H1 (cell line): Measurements from ENCODE around the gene DMRT1. TPM values are rescaled to one million over a fixed set of nuclear protein-coding genes. Genes with fewer than 3 reads are reported as not detected.

Experiments used
- CTCF ChIA-PET: fragments of 300-600 bp; sonication (Branson Sonifier 250); formaldehyde crosslinking; loops from one replicate; lab custom pipeline; 2021; ENCODE audit not compliant: partially characterized antibody; lab: Charles Lee
- POLR2A ChIA-PET: fragments of 300-600 bp; sonication (Branson Sonifier 250); formaldehyde crosslinking; loops from one replicate; lab custom pipeline; 2021; ENCODE audit warnings: inconsistent platforms; ENCODE audit not compliant: partially characterized antibody; lab: Charles Lee
- DNase-seq, 2 experiments: peaks; one replicate each; pipeline versions ENCODE4 v3.0.0 to v3.0.0-alpha.2; 2010 to 2022; ENCODE audit warnings: low spot score in 2 of 2, low read depth in 1 of 2, mixed read lengths in 1 of 2
- FAIRE-seq: peaks from 2 replicates; lab custom pipeline; 2011; peaks lifted over from hg19 to GRCh38; lab: Jason Lieb, UNC
- H2AFZ ChIP-seq: 2 replicates; pipeline ENCODE4 v1.8.1; 2012; ENCODE audit warnings: low read length, inconsistent platforms
- H2AK5ac ChIP-seq: 2 replicates; pipeline ENCODE4 v1.6.1; 2013; ENCODE audit warnings: low read depth, low read length
- H2BK120ac ChIP-seq: replicated peaks from 2 replicates; pipeline ENCODE3; 2013; ENCODE audit warnings: low read depth, low read length, inconsistent platforms
- H2BK12ac ChIP-seq: 2 replicates; pipeline ENCODE4 v1.6.1; 2013; ENCODE audit warnings: low read depth, low read length
- H2BK15ac ChIP-seq: 2 replicates; pipeline ENCODE4 v1.6.1; 2013; ENCODE audit warnings: low read length
- H2BK20ac ChIP-seq: 2 replicates; pipeline ENCODE4 v1.6.1; 2013; ENCODE audit warnings: low read length
- H2BK5ac ChIP-seq: 2 replicates; pipeline ENCODE4 v1.6.1; 2013; ENCODE audit warnings: low read depth, low read length
- H3K14ac ChIP-seq: 2 replicates; pipeline ENCODE4 v1.6.1; 2013; ENCODE audit warnings: inconsistent platforms; ENCODE audit not compliant: insufficient read length
- H3K18ac ChIP-seq: 2 replicates; pipeline ENCODE4 v1.6.1; 2013; ENCODE audit warnings: low read length; ENCODE audit errors: extremely low read depth
- H3K23ac ChIP-seq: 2 replicates; pipeline ENCODE4 v1.6.1; 2013; ENCODE audit warnings: inconsistent platforms; ENCODE audit not compliant: insufficient read length
- H3K23me2 ChIP-seq: 2 replicates; pipeline ENCODE4 v1.6.1; 2013; ENCODE audit warnings: low read depth, low read length
- H3K27ac ChIP-seq: 2 replicates; pipeline ENCODE4 v1.6.1; 2011; ENCODE audit warnings: low read depth, low read length, inconsistent platforms
- H3K27me3 ChIP-seq, 4 experiments: replicated peaks in 1 of 4; 1 replicate in 1 of 4; 2 replicates in 3 of 4; pipeline versions ENCODE4 v1.6.1 to v1.8.1; 2011 to 2013; ENCODE audit warnings: low read length in 3 of 4, mild to moderate bottlenecking in 3 of 4, inconsistent platforms in 2 of 4, mixed read lengths in 2 of 4, moderate library complexity in 1 of 4; ENCODE audit not compliant: control insufficient read depth in 3 of 4, insufficient read depth in 3 of 4; ENCODE audit errors: extremely low read depth in 1 of 4
- H3K36me3 ChIP-seq, 4 experiments: 2 replicates each; pipeline versions ENCODE4 v1.6.1 to v1.8.1; 2011 to 2013; ENCODE audit warnings: mild to moderate bottlenecking in 4 of 4, low read length in 3 of 4, moderate library complexity in 2 of 4, control low read depth in 1 of 4, inconsistent platforms in 1 of 4; ENCODE audit not compliant: insufficient read depth in 4 of 4, control insufficient read depth in 2 of 4
- H3K4ac ChIP-seq: replicated peaks from 2 replicates; pipeline ENCODE3; 2013; ENCODE audit warnings: low read length, low read depth, mixed read lengths, inconsistent platforms; ENCODE audit not compliant: insufficient read length
- H3K4me1 ChIP-seq, 4 experiments: replicated peaks in 1 of 4; 1 replicate in 1 of 4; 2 replicates in 3 of 4; pipeline versions ENCODE4 v1.6.1 to v1.8.1; 2011 to 2013; ENCODE audit warnings: low read length in 3 of 4, inconsistent platforms in 2 of 4, mixed read lengths in 1 of 4; ENCODE audit not compliant: insufficient read depth in 4 of 4, control insufficient read depth in 3 of 4
- H3K4me2 ChIP-seq, 2 experiments: 2 replicates each; pipeline versions ENCODE4 v1.6.1 to v1.8.1; 2011 to 2013; ENCODE audit warnings: low read depth in 2 of 2, low read length in 2 of 2, control low read depth in 1 of 2, inconsistent platforms in 1 of 2, mild to moderate bottlenecking in 1 of 2; ENCODE audit not compliant: insufficient read depth in 1 of 2
- H3K4me3 ChIP-seq, 4 experiments: fragments of 200-600, 300-600 bp in 1 of 4; sonication (generic), shearing (Covaris generic), sonication (Bioruptor Twin) in 1 of 4; 2 replicates each; pipeline versions ENCODE4 v1.5.1 to v1.8.1; 2011 to 2016; ENCODE audit warnings: low read length in 4 of 4, low read depth in 3 of 4, control low read depth in 2 of 4, inconsistent platforms in 2 of 4, mild to moderate bottlenecking in 2 of 4, mixed read lengths in 1 of 4, moderate library complexity in 1 of 4; ENCODE audit not compliant: insufficient read depth in 2 of 4; ENCODE audit errors: extremely low read depth in 1 of 4
- H3K56ac ChIP-seq: replicated peaks from 2 replicates; pipeline ENCODE3; 2013; ENCODE audit warnings: low read depth, mild to moderate bottlenecking, mixed read lengths, low read length, inconsistent platforms; ENCODE audit not compliant: insufficient read length
- H3K79me1 ChIP-seq: 2 replicates; pipeline ENCODE4 v1.6.1; 2013; ENCODE audit warnings: low read depth, low read length, control low read depth
- H3K79me2 ChIP-seq, 2 experiments: 2 replicates each; pipeline versions ENCODE4 v1.6.1 to v1.8.1; 2012 to 2013; ENCODE audit warnings: low read length in 2 of 2, mild to moderate bottlenecking in 2 of 2, inconsistent platforms in 1 of 2; ENCODE audit not compliant: insufficient read depth in 2 of 2, control insufficient read depth in 1 of 2
- H3K9ac ChIP-seq, 4 experiments: replicated peaks in 1 of 4; 1 replicate in 1 of 4; 2 replicates in 3 of 4; pipeline versions ENCODE4 v1.6.1 to v1.8.1; 2011 to 2013; ENCODE audit warnings: low read depth in 3 of 4, low read length in 3 of 4, control low read depth in 2 of 4, mild to moderate bottlenecking in 2 of 4, moderate library complexity in 2 of 4, inconsistent platforms in 1 of 4; ENCODE audit errors: extremely low read depth in 1 of 4
- H3K9me3 ChIP-seq, 2 experiments: 2 replicates each; pipeline versions ENCODE4 v1.6.1 to v1.8.1; 2012 to 2013; ENCODE audit warnings: mild to moderate bottlenecking in 2 of 2, moderate library complexity in 2 of 2, control low read depth in 1 of 2, inconsistent platforms in 1 of 2, low read depth in 1 of 2, low read length in 1 of 2, mixed read lengths in 1 of 2; ENCODE audit not compliant: insufficient read depth in 2 of 2
- H4K20me1 ChIP-seq, 2 experiments: replicated peaks in 1 of 2; 2 replicates each; pipeline versions ENCODE3 to v1.8.1; 2011 to 2013; ENCODE audit warnings: inconsistent platforms in 2 of 2, low read length in 2 of 2, mild to moderate bottlenecking in 1 of 2; ENCODE audit not compliant: insufficient read depth in 2 of 2, control insufficient read depth in 1 of 2
- H4K5ac ChIP-seq: 2 replicates; pipeline ENCODE4 v1.6.1; 2013; ENCODE audit warnings: low read length, low read depth, mixed read lengths, inconsistent platforms; ENCODE audit not compliant: insufficient read length
- H4K8ac ChIP-seq: 2 replicates; pipeline ENCODE4 v1.8.0; 2013; ENCODE audit warnings: mild to moderate bottlenecking, moderate library complexity, low read length, inconsistent platforms; ENCODE audit not compliant: insufficient read depth; ENCODE audit errors: extremely low read depth
- H4K91ac ChIP-seq: replicated peaks from 2 replicates; pipeline ENCODE3; 2013; ENCODE audit warnings: low read length, mixed read lengths, inconsistent platforms; ENCODE audit not compliant: insufficient read length
- EZH2 ChIP-seq: fragments of 200-600 bp; sonication (generic); IDR thresholded peaks from 2 replicates; pipeline ENCODE4 v1.7.1; 2012; ENCODE audit warnings: low read depth, mild to moderate bottlenecking, moderate library complexity, low read length, inconsistent platforms; ENCODE audit not compliant: severe bottlenecking
- FOSL1 ChIP-seq: IDR thresholded peaks from 2 replicates; pipeline ENCODE4 v1.6.1; 2011; ENCODE audit warnings: mild to moderate bottlenecking, low read depth, low read length, moderate library complexity; ENCODE audit not compliant: insufficient read depth
- GABPA ChIP-seq: IDR thresholded peaks from 2 replicates; pipeline ENCODE4 v1.6.1; 2011; ENCODE audit warnings: mild to moderate bottlenecking, low read length, moderate library complexity, borderline replicate concordance; ENCODE audit not compliant: insufficient read depth
- HDAC2 ChIP-seq, 2 experiments: fragments of 300-600 bp in 1 of 2; sonication (generic) in 1 of 2; IDR thresholded peaks; 2 replicates each; pipeline ENCODE4 v1.6.1; 2011 to 2012; ENCODE audit warnings: low read depth in 2 of 2, low read length in 2 of 2, mild to moderate bottlenecking in 2 of 2, moderate library complexity in 2 of 2, borderline replicate concordance in 1 of 2, inconsistent platforms in 1 of 2
- KDM4A ChIP-seq: IDR thresholded peaks from one replicate; pipeline ENCODE4 v1.7.1; 2012; ENCODE audit warnings: low read depth, mild to moderate bottlenecking, moderate library complexity, low read length, inconsistent platforms; ENCODE audit not compliant: severe bottlenecking
- PHF8 ChIP-seq: fragments of 200-600 bp; sonication (generic); conservative IDR thresholded peaks from 2 replicates; pipeline ENCODE4 v1.7.1; 2012; ENCODE audit warnings: low read depth, mild to moderate bottlenecking, inconsistent platforms, low read length, moderate library complexity
- RNF2 ChIP-seq: fragments of 200-900, 300-1000 bp; sonication (generic); IDR thresholded peaks from 2 replicates; pipeline ENCODE4 v1.7.1; 2016; ENCODE audit warnings: borderline replicate concordance, low read depth, mild to moderate bottlenecking, antibody characterized with exemption, low read length; ENCODE audit not compliant: poor library complexity, severe bottlenecking; ENCODE audit errors: missing control alignments
- SP2 ChIP-seq: IDR thresholded peaks from 2 replicates; pipeline ENCODE4 v1.6.1; 2012; ENCODE audit warnings: mild to moderate bottlenecking, low read length, inconsistent platforms
- TCF12 ChIP-seq: IDR thresholded peaks from 2 replicates; pipeline ENCODE4 v1.6.1; 2011; ENCODE audit warnings: low read depth, mild to moderate bottlenecking, low read length
- WGBS, 2 experiments: shearing (Covaris generic) in 1 of 2; methylation state at CpG; one replicate each; pipeline versions ENCODE4 v1.1.6 to v1.1.7; 2013 to 2015; ENCODE audit warnings: low lambda C conversion rate in 2 of 2, mixed read lengths in 2 of 2, inconsistent platforms in 1 of 2, low coverage in 1 of 2, missing lambda C conversion rate in 1 of 2; ENCODE audit not compliant: insufficient replicate concordance in 2 of 2, insufficient coverage in 1 of 2, insufficient read length in 1 of 2; ENCODE audit errors: extremely low coverage in 1 of 2, missing lambda C conversion rate in 1 of 2; 5-methylcytosine and 5-hydroxymethylcytosine counted together
- polyA plus RNA-seq, 7 experiments: library from polyadenylated mRNA; depleted of rRNA in 3 of 7; stranded (reverse) in 5 of 7; unstranded in 2 of 7; fragments of >200 nt in 5 of 7; fragments of 200-250 nt in 2 of 7; gene quantifications; 1 replicate in 5 of 7; 2 replicates in 1 of 7; 4 replicates in 1 of 7; pipeline versions ENCODE4 v1.2.1 to v1.2.3, GENCODE V29; 2011 to 2013; ENCODE audit warnings: missing spikeins in 2 of 7, mixed read lengths in 2 of 7
- total RNA-seq: library from RNA; stranded (reverse); fragmentation: NEBNext Ultra II Directional; extraction: Animal tissue kit (Norgen Biotek cat#: 25700); gene quantifications from 2 replicates; pipeline ENCODE4 v1.2.1, GENCODE V29; 2021
- TF ChIP-seq, protein P1 (sequence below): IDR thresholded peaks from 2 replicates; pipeline ENCODE4 v1.6.1; 2011; ENCODE audit warnings: low read depth, mild to moderate bottlenecking, low read length; ENCODE audit not compliant: insufficient read depth
- TF ChIP-seq, protein P2 (sequence below): IDR thresholded peaks from 2 replicates; pipeline ENCODE4 v1.6.1; 2011; ENCODE audit warnings: low read length, improper control_type of control experiment

The DMRT1 gene
- total and polyA plus RNA-seq, 2 of the 8 experiments (the other 6 are each of a cell fraction or from before 2014, with no cell fraction given): 0.15 TPM; not detected in 1

DNA sequence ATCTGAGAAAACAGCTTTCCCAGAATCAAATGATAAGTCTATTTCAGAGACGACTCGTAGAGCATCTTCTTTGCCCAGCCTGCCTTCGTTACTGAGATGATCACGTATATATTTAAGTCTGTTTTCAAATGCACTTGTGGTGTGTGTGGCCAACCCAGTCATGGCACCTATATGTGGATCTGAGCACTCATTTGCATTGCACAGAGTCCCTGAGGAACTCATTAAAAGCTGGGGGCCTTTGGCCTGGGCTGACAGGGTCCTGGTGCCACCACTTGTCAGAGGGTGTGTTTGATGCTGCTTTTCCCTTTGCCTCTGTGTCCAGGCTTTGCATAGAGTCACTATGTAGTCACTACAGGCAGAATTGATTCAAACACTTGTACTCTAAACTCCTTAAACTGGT is 117.6 kb downstream of the DMRT1 start:
- Histone ChIP-seq H4K8ac (no peak overlapping the region), H4K20me1 (no peaks in the 10 kb centered on the region), H3K4ac (no peak overlapping the region), H3K27ac (no peak overlapping the region), H3K27me3 (no peaks in the 10 kb centered on the region), H2BK120ac (no peak overlapping the region), H3K23me2 (no peaks in the 10 kb centered on the region), H3K14ac (no peak overlapping the region), H4K5ac (no peak overlapping the region), H3K9ac (no peak overlapping the region), H2BK12ac (no peak overlapping the region), H3K79me1 (no peaks in the 10 kb centered on the region), H2BK5ac (no peak overlapping the region), H3K18ac (no peak overlapping the region), H3K4me2 (no peak overlapping the region), H3K36me3 (no peaks in the 10 kb centered on the region), H2AK5ac (no peak overlapping the region), H3K4me1 (no peaks in the 10 kb centered on the region), H4K91ac (no peak overlapping the region), H2BK15ac (no peak overlapping the region), H3K4me3 (no peak overlapping the region), H3K23ac (no peak overlapping the region), H2AFZ (no peak overlapping the region), H2BK20ac (no peak overlapping the region), H3K79me2 (no peaks in the 10 kb centered on the region), H3K9me3 (no peaks in the 10 kb centered on the region), H3K56ac (no peak overlapping the region)
- DNase-seq (no peak), FAIRE-seq (no peak)
- CTCF ChIA-PET: interaction anchor here (0.6 to 2.8 kb wide), 6 partner anchors 10 to 67 kb away, joined by 3 to 11 read pairs (median 4); no protein-coding TSS in a partner anchor
- POLR2A ChIA-PET: interaction anchor here (1.7 kb wide), 1 partner anchor 8 kb away, joined by 3 read pairs; no protein-coding TSS in a partner anchor
- WGBS, 2 experiments: 86% methylated on average over 4 of the region's 4 CpGs; no CpG with 5 or more reads in 1 of the 2 experiments
- TF ChIP-seq HDAC2 (IDR thresholded peaks at IDR 0.05; ENCODE audit: borderline replicate concordance in 1 of 2, low read depth in 2 of 2, low read length in 2 of 2) (no peak), GABPA (no peak), SP2 (no peak), TCF12 (no peak), RNF2 (no peak), KDM4A (no peak), EZH2 (no peak), PHF8 (no peak), FOSL1 (no peak)
- TF ChIP-seq, protein P1, sequence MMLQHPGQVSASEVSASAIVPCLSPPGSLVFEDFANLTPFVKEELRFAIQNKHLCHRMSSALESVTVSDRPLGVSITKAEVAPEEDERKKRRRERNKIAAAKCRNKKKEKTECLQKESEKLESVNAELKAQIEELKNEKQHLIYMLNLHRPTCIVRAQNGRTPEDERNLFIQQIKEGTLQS: no peak
- TF ChIP-seq, protein P2, sequence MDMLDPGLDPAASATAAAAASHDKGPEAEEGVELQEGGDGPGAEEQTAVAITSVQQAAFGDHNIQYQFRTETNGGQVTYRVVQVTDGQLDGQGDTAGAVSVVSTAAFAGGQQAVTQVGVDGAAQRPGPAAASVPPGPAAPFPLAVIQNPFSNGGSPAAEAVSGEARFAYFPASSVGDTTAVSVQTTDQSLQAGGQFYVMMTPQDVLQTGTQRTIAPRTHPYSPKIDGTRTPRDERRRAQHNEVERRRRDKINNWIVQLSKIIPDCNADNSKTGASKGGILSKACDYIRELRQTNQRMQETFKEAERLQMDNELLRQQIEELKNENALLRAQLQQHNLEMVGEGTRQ: no peak
